K562 (cell line): ENCODE measurements around the gene BBLN. TPM values are rescaled to one million over a fixed set of nuclear protein-coding genes. Genes with fewer than 3 reads are reported as not detected.

Source experiments
- EP400 ChIP-seq: fragments of 450-650 bp; IDR thresholded peaks from 2 replicates; pipeline ENCODE4 v1.6.1; 2017; ENCODE audit warnings: antibody characterized with exemption, mild to moderate bottlenecking, moderate library complexity
- PPARD ChIP-seq: fragments of 250-450 bp; sonication (Bioruptor Pico); IDR thresholded peaks from 2 replicates; pipeline ENCODE4 v1.8.0; 2022; ENCODE audit warnings: inconsistent platforms, mild to moderate bottlenecking, moderate library complexity
- PRMT5 ChIP-seq: sonication (generic); formaldehyde crosslinking; IDR thresholded peaks from 2 replicates; pipeline ENCODE4 v1.5.0; 2020; ENCODE audit warnings: missing genetic modification reagents
- RAD51 ChIP-seq: fragments of 450-650 bp; IDR thresholded peaks from 2 replicates; pipeline ENCODE4 v1.7.1; 2016; ENCODE audit warnings: low read depth, mild to moderate bottlenecking, borderline replicate concordance
- RBM25 ChIP-seq: fragments of 200-400 bp; formaldehyde crosslinking; IDR thresholded peaks from 2 replicates; pipeline ENCODE4 v1.6.1; 2018; ENCODE audit warnings: low read length, low read depth, moderate library complexity; ENCODE audit not compliant: severe bottlenecking
- SREBF1 ChIP-seq: fragments of 150-350 bp; IDR thresholded peaks from 2 replicates; pipeline ENCODE4 v1.6.1; 2014; ENCODE audit warnings: antibody characterized with exemption, low read depth, low read length, borderline replicate concordance
- TCF7L2 ChIP-seq: fragments of 150-350 bp; IDR thresholded peaks from 2 replicates; pipeline ENCODE4 v1.6.1; 2016; ENCODE audit warnings: low read depth, mild to moderate bottlenecking, low read length, moderate library complexity
- ZNF263 ChIP-seq: sonication (generic); formaldehyde crosslinking; IDR thresholded peaks from 2 replicates; pipeline ENCODE4 v1.8.0; 2022; ENCODE audit warnings: mild to moderate bottlenecking, missing genetic modification reagents, borderline replicate concordance
- ZNF3 ChIP-seq: fragments of 250-450 bp; sonication (Bioruptor Pico); IDR thresholded peaks from 2 replicates; pipeline ENCODE4 v1.5.0; 2021; ENCODE audit warnings: mild to moderate bottlenecking, moderate library complexity
- ZNF324 ChIP-seq: fragments of 250-450 bp; sonication (Bioruptor Pico); IDR thresholded peaks from 2 replicates; pipeline ENCODE4 v1.4.0; 2020; ENCODE audit warnings: mild to moderate bottlenecking
- ZNF57 ChIP-seq: fragments of 450-650 bp; formaldehyde crosslinking; IDR thresholded peaks from 2 replicates; pipeline ENCODE4 v1.4.0; 2020; ENCODE audit warnings: mild to moderate bottlenecking, moderate library complexity
- ZNF766 ChIP-seq: fragments of 200-800 bp; sonication (Bioruptor generic); conservative IDR thresholded peaks from 2 replicates; pipeline ENCODE4 v1.6.1; 2016; ENCODE audit warnings: missing genetic modification characterization, missing compliant biosample characterization
- polyA plus RNA-seq, 8 experiments: library from polyadenylated mRNA; depleted of rRNA in 4 of 8; stranded (reverse) in 5 of 8; unstranded in 3 of 8; fragments of >200 nt; fragmentation: Nextera tagmentation in 2 of 8; fragmentation: Illumina TruSeq in 1 of 8; extraction: Ambion mirVana in 2 of 8; extraction: Trizol in 1 of 8; gene quantifications; 2 replicates each; pipeline versions ENCODE4 v1.2.1 to v1.2.3, GENCODE V29; 2011 to 2014; ENCODE audit warnings: inconsistent platforms in 1 of 8, missing spikeins in 1 of 8
- total RNA-seq, 7 experiments: library from RNA; depleted of rRNA in 6 of 7; stranded (reverse); fragments of >200 nt in 6 of 7; fragmentation: Illumina TruSeq in 2 of 7; extraction: Trizol in 2 of 7; gene quantifications; 2 replicates each; pipeline versions ENCODE4 v1.2.1 to v1.2.3, GENCODE V29; 2011 to 2021; ENCODE audit warnings: low replicate concordance in 1 of 7
- TF ChIP-seq, protein P1 (sequence below), 2 experiments: fragments of 450-650 bp in 1 of 2; IDR thresholded peaks; 2 replicates each; pipeline ENCODE4 v1.6.1; 2011 to 2017; ENCODE audit warnings: low read depth in 2 of 2, antibody characterized with exemption in 1 of 2, borderline replicate concordance in 1 of 2, low read length in 1 of 2, mild to moderate bottlenecking in 1 of 2, mixed read lengths in 1 of 2; ENCODE audit not compliant: control insufficient read depth in 1 of 2
- TF ChIP-seq, protein P2 (sequence below), 3 experiments: fragments of 200-800 bp in 1 of 3; sonication (Bioruptor generic) in 1 of 3; sonication (generic) in 1 of 3; formaldehyde crosslinking in 1 of 3; IDR thresholded peaks; 2 replicates each; pipeline versions ENCODE4 v1.6.1 to v1.8.0; 2016 to 2022; ENCODE audit warnings: mild to moderate bottlenecking in 2 of 3, missing compliant biosample characterization in 2 of 3, missing genetic modification characterization in 2 of 3, missing genetic modification reagents in 1 of 3
- TF ChIP-seq, protein P3 (sequence below): sonication (generic); formaldehyde crosslinking; IDR thresholded peaks from 2 replicates; pipeline ENCODE4 v1.8.0; 2022; ENCODE audit warnings: missing genetic modification reagents, mild to moderate bottlenecking, borderline replicate concordance
- TF ChIP-seq, protein P4 (sequence below): sonication (generic); formaldehyde crosslinking; IDR thresholded peaks from 2 replicates; pipeline ENCODE4 v1.4.0; 2020; ENCODE audit warnings: mild to moderate bottlenecking, missing genetic modification reagents
- TF ChIP-seq, protein P5 (sequence below): fragments of 450-650 bp; formaldehyde crosslinking; IDR thresholded peaks from 2 replicates; pipeline ENCODE4 v1.4.0; 2022; ENCODE audit warnings: mild to moderate bottlenecking, moderate library complexity

BBLN gene
- total and polyA plus RNA-seq, 9 of the 15 experiments (the other 6 are each of a cell fraction or from before 2014, with no cell fraction given): 4.2 to 331 (median 87.1) TPM

DNA sequence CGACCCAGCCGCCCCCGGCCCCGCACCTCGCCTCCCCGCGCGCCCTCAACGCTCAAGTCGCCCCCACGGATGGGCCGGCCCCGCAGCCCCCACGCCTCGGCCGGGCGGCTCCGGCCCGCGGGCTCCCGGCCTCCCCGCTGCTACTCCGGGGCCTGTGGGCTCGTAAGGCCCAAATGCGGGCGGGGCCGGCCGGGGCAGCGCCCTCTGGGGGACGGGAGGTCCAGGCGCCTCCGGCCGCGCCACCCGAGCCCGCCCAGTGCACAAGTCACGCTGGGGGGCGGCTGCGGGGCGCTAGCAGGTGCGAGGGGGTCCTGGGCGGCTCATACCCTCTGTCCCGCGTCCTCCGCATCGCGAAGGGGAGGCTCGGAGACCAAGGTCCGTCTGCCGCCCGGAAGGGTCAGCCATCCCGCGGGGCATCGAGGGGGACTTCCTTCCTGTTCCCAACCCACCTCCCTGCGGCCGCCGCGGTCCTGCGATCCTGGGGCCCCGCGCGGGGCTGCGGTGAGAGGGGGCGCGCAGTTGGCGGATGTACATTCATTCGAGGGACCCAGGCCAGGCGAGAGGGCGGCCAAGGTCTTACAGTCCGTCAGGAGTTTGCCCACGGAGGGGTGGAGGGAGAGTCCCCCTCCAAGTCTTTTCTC is 31.5 kb downstream of the BBLN start, which contains the start of gene CIZ1 (continued):
- TF ChIP-seq SREBF1 (0 out of 2 replicates have a peak, but pooled peaks have one; percentile 73), ZNF3 (CRISPR knock-in tag) (no peak), PPARD (CRISPR knock-in tag) (no peak), ZNF324 (CRISPR knock-in tag) (no peak), TCF7L2 (peak; percentile 76), EP400 (no peak), RAD51 (no peak), ZNF263 (CRISPR knock-in tag) (no peak), RBM25 (peak; percentile 77), ZNF57 (peak; percentile 16), PRMT5 (no peak), ZNF766 (no peak)
- TF ChIP-seq, protein P1, sequence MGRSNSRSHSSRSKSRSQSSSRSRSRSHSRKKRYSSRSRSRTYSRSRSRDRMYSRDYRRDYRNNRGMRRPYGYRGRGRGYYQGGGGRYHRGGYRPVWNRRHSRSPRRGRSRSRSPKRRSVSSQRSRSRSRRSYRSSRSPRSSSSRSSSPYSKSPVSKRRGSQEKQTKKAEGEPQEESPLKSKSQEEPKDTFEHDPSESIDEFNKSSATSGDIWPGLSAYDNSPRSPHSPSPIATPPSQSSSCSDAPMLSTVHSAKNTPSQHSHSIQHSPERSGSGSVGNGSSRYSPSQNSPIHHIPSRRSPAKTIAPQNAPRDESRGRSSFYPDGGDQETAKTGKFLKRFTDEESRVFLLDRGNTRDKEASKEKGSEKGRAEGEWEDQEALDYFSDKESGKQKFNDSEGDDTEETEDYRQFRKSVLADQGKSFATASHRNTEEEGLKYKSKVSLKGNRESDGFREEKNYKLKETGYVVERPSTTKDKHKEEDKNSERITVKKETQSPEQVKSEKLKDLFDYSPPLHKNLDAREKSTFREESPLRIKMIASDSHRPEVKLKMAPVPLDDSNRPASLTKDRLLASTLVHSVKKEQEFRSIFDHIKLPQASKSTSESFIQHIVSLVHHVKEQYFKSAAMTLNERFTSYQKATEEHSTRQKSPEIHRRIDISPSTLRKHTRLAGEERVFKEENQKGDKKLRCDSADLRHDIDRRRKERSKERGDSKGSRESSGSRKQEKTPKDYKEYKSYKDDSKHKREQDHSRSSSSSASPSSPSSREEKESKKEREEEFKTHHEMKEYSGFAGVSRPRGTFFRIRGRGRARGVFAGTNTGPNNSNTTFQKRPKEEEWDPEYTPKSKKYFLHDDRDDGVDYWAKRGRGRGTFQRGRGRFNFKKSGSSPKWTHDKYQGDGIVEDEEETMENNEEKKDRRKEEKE (IDR thresholded peaks at IDR 0.05; ENCODE audit: borderline replicate concordance in 1 of 2, control insufficient read depth in 1 of 2, low read depth in 2 of 2, low read length in 1 of 2): peak in 1 of 2 experiments; percentile 69; a peak in 1 of 4 replicates
- TF ChIP-seq, protein P2, sequence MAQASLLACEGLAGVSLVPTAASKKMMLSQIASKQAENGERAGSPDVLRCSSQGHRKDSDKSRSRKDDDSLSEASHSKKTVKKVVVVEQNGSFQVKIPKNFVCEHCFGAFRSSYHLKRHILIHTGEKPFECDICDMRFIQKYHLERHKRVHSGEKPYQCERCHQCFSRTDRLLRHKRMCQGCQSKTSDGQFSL (CRISPR knock-in tag; IDR thresholded peaks at IDR 0.05): no peak
- TF ChIP-seq, protein P2 (tag; IDR thresholded peaks at IDR 0.05): no peak
- TF ChIP-seq, protein P3, sequence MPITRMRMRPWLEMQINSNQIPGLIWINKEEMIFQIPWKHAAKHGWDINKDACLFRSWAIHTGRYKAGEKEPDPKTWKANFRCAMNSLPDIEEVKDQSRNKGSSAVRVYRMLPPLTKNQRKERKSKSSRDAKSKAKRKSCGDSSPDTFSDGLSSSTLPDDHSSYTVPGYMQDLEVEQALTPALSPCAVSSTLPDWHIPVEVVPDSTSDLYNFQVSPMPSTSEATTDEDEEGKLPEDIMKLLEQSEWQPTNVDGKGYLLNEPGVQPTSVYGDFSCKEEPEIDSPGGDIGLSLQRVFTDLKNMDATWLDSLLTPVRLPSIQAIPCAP: no peak
- TF ChIP-seq, protein P4, sequence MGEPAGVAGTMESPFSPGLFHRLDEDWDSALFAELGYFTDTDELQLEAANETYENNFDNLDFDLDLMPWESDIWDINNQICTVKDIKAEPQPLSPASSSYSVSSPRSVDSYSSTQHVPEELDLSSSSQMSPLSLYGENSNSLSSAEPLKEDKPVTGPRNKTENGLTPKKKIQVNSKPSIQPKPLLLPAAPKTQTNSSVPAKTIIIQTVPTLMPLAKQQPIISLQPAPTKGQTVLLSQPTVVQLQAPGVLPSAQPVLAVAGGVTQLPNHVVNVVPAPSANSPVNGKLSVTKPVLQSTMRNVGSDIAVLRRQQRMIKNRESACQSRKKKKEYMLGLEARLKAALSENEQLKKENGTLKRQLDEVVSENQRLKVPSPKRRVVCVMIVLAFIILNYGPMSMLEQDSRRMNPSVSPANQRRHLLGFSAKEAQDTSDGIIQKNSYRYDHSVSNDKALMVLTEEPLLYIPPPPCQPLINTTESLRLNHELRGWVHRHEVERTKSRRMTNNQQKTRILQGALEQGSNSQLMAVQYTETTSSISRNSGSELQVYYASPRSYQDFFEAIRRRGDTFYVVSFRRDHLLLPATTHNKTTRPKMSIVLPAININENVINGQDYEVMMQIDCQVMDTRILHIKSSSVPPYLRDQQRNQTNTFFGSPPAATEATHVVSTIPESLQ (CRISPR knock-in tag): no peak
- TF ChIP-seq, protein P5, sequence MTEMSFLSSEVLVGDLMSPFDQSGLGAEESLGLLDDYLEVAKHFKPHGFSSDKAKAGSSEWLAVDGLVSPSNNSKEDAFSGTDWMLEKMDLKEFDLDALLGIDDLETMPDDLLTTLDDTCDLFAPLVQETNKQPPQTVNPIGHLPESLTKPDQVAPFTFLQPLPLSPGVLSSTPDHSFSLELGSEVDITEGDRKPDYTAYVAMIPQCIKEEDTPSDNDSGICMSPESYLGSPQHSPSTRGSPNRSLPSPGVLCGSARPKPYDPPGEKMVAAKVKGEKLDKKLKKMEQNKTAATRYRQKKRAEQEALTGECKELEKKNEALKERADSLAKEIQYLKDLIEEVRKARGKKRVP (CRISPR knock-in tag): no peak
